HG02970 (cell line): Measurements from ENCODE around the gene SH3BP4.

ENCODE experiments used
- ATAC-seq: cut with Tn5 transposase; IDR thresholded peaks from one replicate; pipeline ENCODE4 v1.9.1; 2021; ENCODE audit warnings: mild to moderate bottlenecking, moderate library complexity, moderate number of reproducible peaks; ENCODE audit not compliant: unreplicated experiment, low FRiP score

SH3BP4 gene

GRCh38 chr2:234980451-234981187 lies 28.8 kb downstream of the SH3BP4 start:
- ATAC-seq, result no peak

- no peak for ATAC-seq
Measured at GRCh38 chr2:234981197-234982095, 29.6 kb downstream of the SH3BP4 start.

GRCh38 chr2:234982096-234982834 lies 30.4 kb downstream of the SH3BP4 start:
- no peak for ATAC-seq

GRCh38 chr2:234983011-234983726 lies 31.4 kb downstream of the SH3BP4 start:
- no peak for ATAC-seq

- no peak for ATAC-seq
Measured at GRCh38 chr2:234985608-234986245, 33.9 kb downstream of the SH3BP4 start.

- ATAC-seq, result no peak
Measured at GRCh38 chr2:234986390-234986789, 34.6 kb downstream of the SH3BP4 start.

- no peak for ATAC-seq
Measured at GRCh38 chr2:234986876-234987720, 35.3 kb downstream of the SH3BP4 start.

GRCh38 chr2:234987754-234988153 lies 35.9 kb downstream of the SH3BP4 start:
- no peak for ATAC-seq

GRCh38 chr2:234988491-234988890 lies 36.7 kb downstream of the SH3BP4 start:
- ATAC-seq, result no peak

GRCh38 chr2:234989183-234989701 lies 37.4 kb downstream of the SH3BP4 start:
- no peak for ATAC-seq

GRCh38 chr2:234990300-234990699 lies 38.5 kb downstream of the SH3BP4 start:
- ATAC-seq, result no peak

- ATAC-seq, result no peak
Measured at GRCh38 chr2:234991290-234991689, 39.5 kb downstream of the SH3BP4 start.

- no peak for ATAC-seq
Measured at GRCh38 chr2:234991793-234992192, 40.0 kb downstream of the SH3BP4 start.

- no peak for ATAC-seq
Measured at GRCh38 chr2:234992196-234992595, 40.4 kb downstream of the SH3BP4 start.

- ATAC-seq, result no peak
Measured at GRCh38 chr2:234992624-234993349, 41.0 kb downstream of the SH3BP4 start.

- ATAC-seq, result no peak
Measured at GRCh38 chr2:234993541-234993981, 41.7 kb downstream of the SH3BP4 start.

GRCh38 chr2:234994438-234995321 lies 42.9 kb downstream of the SH3BP4 start:
- ATAC-seq, result no peak
